Breast epithelium (tissue), 3 donors: ENCODE data around the gene EML2.

ENCODE experiments used
- POLR2A ChIP-seq: fragments of 450-650 bp; IDR thresholded peaks from one replicate; pipeline ENCODE4 v1.6.1; 2016; ENCODE audit warnings: antibody characterized with exemption, mild to moderate bottlenecking, moderate library complexity
- POLR2AphosphoS5 ChIP-seq, 3 donors: sonication (generic); formaldehyde crosslinking; IDR thresholded peaks; one replicate each; pipeline ENCODE4 v1.6.1; 2017; ENCODE audit warnings: antibody characterized with exemption in 3 of 3
- TF ChIP-seq, protein P1 (sequence below), 3 donors: fragments of 450-650 bp; IDR thresholded peaks; one replicate each; pipeline ENCODE4 v1.5.1; 2016 to 2017; ENCODE audit warnings: antibody characterized with exemption in 3 of 3, mild to moderate bottlenecking in 3 of 3, moderate library complexity in 3 of 3

DNA sequence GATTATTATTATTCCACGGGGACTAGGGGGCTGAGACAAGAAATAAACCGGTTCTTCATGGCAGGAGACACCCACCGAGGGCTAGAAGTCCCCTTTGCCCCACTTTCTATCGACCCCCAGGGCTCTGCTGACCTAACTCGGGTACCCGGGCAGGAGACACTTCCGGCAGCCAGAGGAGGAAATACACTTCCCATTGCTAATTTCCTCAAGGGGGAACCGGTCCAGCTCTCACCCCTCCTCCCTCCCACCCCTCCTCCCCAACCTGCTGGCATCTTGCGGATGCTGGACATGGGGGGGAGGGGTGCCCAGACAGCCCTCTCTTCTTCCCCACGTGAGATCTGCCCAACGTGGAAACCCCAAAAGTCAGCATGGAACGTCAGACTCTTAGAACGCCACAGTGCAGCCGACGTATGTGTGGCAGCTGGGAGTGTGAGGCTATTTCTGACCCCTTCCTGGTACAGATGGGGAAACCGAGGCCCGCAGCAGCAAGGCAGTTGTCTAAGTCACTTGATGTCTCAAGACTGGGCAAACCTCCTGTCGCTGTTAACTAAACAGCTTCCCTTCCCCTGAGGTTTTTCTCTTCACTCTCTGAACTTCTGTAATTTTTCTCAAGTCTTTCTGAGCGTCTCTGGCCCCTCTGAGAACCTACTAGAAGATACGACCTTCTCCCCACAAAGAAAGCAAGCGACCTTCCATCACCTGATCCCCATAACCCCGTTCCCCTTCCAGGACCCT, 40.8 kb downstream of the EML2 start:
- TF ChIP-seq, protein P1, sequence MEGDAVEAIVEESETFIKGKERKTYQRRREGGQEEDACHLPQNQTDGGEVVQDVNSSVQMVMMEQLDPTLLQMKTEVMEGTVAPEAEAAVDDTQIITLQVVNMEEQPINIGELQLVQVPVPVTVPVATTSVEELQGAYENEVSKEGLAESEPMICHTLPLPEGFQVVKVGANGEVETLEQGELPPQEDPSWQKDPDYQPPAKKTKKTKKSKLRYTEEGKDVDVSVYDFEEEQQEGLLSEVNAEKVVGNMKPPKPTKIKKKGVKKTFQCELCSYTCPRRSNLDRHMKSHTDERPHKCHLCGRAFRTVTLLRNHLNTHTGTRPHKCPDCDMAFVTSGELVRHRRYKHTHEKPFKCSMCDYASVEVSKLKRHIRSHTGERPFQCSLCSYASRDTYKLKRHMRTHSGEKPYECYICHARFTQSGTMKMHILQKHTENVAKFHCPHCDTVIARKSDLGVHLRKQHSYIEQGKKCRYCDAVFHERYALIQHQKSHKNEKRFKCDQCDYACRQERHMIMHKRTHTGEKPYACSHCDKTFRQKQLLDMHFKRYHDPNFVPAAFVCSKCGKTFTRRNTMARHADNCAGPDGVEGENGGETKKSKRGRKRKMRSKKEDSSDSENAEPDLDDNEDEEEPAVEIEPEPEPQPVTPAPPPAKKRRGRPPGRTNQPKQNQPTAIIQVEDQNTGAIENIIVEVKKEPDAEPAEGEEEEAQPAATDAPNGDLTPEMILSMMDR (IDR thresholded peaks at IDR 0.05): no peak
- TF ChIP-seq POLR2AphosphoS5 (IDR thresholded peaks at IDR 0.05) (no peak), POLR2A (no peak)
